SU-DHL-6 (cell line): Measurements from ENCODE around the gene SLC25A47.

ENCODE experiments used
- H2AFZ ChIP-seq: fragments of 200-600 bp; sonication (generic); 2 replicates; pipeline ENCODE4 v1.6.1; 2014; ENCODE audit warnings: low read depth, mild to moderate bottlenecking, moderate library complexity, mixed read lengths, antibody characterized with exemption, low read length; ENCODE audit not compliant: severe bottlenecking
- H3F3A ChIP-seq: fragments of 200-600 bp; shearing (Covaris generic); 2 replicates; pipeline ENCODE4 v1.6.0; 2016; ENCODE audit warnings: antibody characterized with exemption, mild to moderate bottlenecking; ENCODE audit not compliant: insufficient read depth
- H3K27ac ChIP-seq: fragments of 200-600 bp; sonication (generic); 2 replicates; pipeline ENCODE4 v1.5.1; 2016; ENCODE audit warnings: low read depth, mild to moderate bottlenecking, low read length, moderate library complexity, mixed read lengths
- H3K27me3 ChIP-seq: fragments of 200-600 bp; sonication (generic), shearing (Covaris generic); 2 replicates; pipeline ENCODE4 v1.6.0; 2014; ENCODE audit warnings: mild to moderate bottlenecking, low read length
- H3K36me3 ChIP-seq: fragments of 200-600 bp; sonication (generic); 2 replicates; pipeline ENCODE4 v1.6.1; 2014; ENCODE audit warnings: mild to moderate bottlenecking, low read length, mixed read lengths
- H3K4me2 ChIP-seq: fragments of 300-600, 200-600 bp; shearing (Covaris generic), sonication (generic); 2 replicates; pipeline ENCODE4 v1.6.0; 2014; ENCODE audit warnings: low read length, low read depth, mild to moderate bottlenecking; ENCODE audit not compliant: poor library complexity, severe bottlenecking
- H3K4me3 ChIP-seq: fragments of 200-600 bp; sonication (generic); 2 replicates; pipeline ENCODE4 v1.5.1; 2014; ENCODE audit warnings: antibody characterized with exemption, low read length, mild to moderate bottlenecking, mixed read lengths; ENCODE audit not compliant: insufficient read depth, poor library complexity, severe bottlenecking
- H3K79me2 ChIP-seq: fragments of 200-600 bp; sonication (generic); 2 replicates; pipeline ENCODE4 v1.6.1; 2014; ENCODE audit warnings: mild to moderate bottlenecking, low read length, moderate library complexity; ENCODE audit not compliant: insufficient read depth
- H3K9ac ChIP-seq: fragments of 200-600 bp; sonication (generic); 2 replicates; pipeline ENCODE4 v1.7.0; 2014; ENCODE audit warnings: mild to moderate bottlenecking, low read length
- H3K9me2 ChIP-seq: fragments of 200-600 bp; sonication (generic); replicated peaks from 2 replicates; pipeline ENCODE4 v1.6.1; 2014; ENCODE audit warnings: low read length; ENCODE audit not compliant: insufficient read depth
- H3K9me3 ChIP-seq: fragments of 200-600 bp; sonication (generic); 2 replicates; pipeline ENCODE4 v1.6.1; 2014; ENCODE audit warnings: low read length, mixed read lengths; ENCODE audit not compliant: insufficient read depth
- H4K20me1 ChIP-seq: fragments of 200-600 bp; sonication (generic); 2 replicates; pipeline ENCODE4 v1.6.1; 2014; ENCODE audit warnings: low read depth, mild to moderate bottlenecking, antibody characterized with exemption, low read length, moderate library complexity, mixed read lengths
- CTCF ChIP-seq: fragments of 200-600 bp; sonication (generic); IDR thresholded peaks from one replicate; pipeline ENCODE4 v1.5.1; 2017; ENCODE audit warnings: antibody characterized with exemption, mild to moderate bottlenecking, low read length, moderate library complexity; ENCODE audit not compliant: insufficient read depth, poor library complexity, severe bottlenecking
- EZH2phosphoT487 ChIP-seq: fragments of 200-600 bp; sonication (generic), shearing (Covaris generic); conservative IDR thresholded peaks from 2 replicates; pipeline ENCODE4 v1.6.1; 2018; ENCODE audit warnings: mild to moderate bottlenecking, antibody characterized with exemption, low read length, moderate library complexity, mixed read lengths

Gene SLC25A47

DNA sequence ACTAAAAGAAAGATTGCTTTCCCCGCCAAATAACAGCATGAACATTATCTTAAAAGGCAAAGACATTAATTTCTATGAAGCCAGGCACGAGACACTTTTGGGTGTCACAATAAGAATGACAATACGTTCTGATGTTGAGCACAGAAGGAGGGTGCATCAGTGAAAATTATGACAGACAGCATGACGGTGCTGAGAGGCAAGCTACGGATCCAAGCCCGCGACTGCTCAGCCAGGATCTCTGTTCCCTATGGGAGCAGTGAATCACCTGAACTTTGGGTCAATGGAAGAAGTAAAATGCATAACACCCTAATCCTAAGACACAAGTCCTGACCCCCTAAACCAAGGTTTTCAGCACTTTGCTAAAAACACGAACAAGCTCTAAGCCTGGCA lies 51.7 kb downstream of the SLC25A47 start:
- Histone ChIP-seq H3K79me2 (0 out of 2 replicates have a peak, but pooled peaks cover 4% of the 10 kb centered on the region), H3K4me2 (peak overlapping the region; percentile 72), H4K20me1 (no peaks in the 10 kb centered on the region), H3K36me3 (no peaks in the 10 kb centered on the region), H3K9me3 (no peaks in the 10 kb centered on the region), H3K9me2 (no peaks in the 10 kb centered on the region), H3K9ac (peak overlapping the region; percentile 77; the same call in 1 of the 2 replicates), H3K27me3 (no peaks in the 10 kb centered on the region), H3F3A (peaks cover 7% of the 10 kb centered on the region), H3K27ac (no peak overlapping the region), H3K4me3 (peak overlapping the region; percentile 83), H2AFZ (no peak overlapping the region)
- no peak for TF ChIP-seq CTCF
- TF ChIP-seq EZH2phosphoT487, result no peak

DNA sequence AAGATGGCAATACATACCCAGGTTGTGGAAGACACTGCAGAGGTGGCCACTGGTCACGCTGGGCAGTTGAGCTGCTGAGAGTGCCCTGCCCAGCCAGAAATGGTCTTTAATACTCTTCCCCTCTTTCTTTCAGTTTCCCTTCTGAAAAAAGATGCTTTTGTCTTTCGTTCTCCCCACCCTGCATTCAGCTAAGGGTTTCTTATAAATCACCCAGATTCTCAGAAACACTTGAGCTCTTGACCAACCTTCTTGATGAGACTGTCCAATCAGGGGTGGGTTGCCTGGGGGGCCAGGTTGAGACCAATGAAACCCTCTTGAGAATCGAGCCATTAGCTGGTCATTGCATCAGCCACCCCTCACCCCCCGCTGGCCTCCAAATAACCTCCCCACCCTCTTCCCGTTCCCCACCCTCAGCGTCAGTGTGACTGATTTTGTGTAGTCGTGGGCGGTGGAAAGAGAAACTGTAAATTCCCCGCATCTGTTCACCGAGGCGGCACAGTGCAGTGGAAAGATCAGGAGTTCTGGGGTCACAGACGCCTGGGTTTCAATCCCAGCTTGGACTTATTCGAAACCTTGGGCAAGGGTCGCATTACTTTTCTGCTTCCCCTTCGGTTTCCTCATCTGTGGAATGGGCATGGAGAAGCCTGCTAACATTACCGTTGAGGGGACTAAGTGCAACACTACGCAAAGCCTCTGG lies 52.3 kb downstream of the SLC25A47 start:
- no peaks in the 10 kb centered on the region for H4K20me1 ChIP-seq
- peaks cover 7% of the 10 kb centered on the region for H3F3A ChIP-seq
- H3K36me3 ChIP-seq, result no peaks in the 10 kb centered on the region
- no peaks in the 10 kb centered on the region for H3K9me2 ChIP-seq
- H3K4me3 ChIP-seq, result peak overlapping the region; percentile 83
- no peaks in the 10 kb centered on the region for H3K27me3 ChIP-seq
- no peak overlapping the region for H3K27ac ChIP-seq
- no peaks in the 10 kb centered on the region for H3K9me3 ChIP-seq
- H3K4me2 ChIP-seq, result peak overlapping the region; percentile 72
- H3K79me2 ChIP-seq, result 0 out of 2 replicates have a peak, but pooled peaks cover 4% of the 10 kb centered on the region
- peak overlapping the region; percentile 88 for H2AFZ ChIP-seq
- H3K9ac ChIP-seq, result peak overlapping the region; percentile 77
- no peak for TF ChIP-seq CTCF
- TF ChIP-seq EZH2phosphoT487, result no peak

DNA sequence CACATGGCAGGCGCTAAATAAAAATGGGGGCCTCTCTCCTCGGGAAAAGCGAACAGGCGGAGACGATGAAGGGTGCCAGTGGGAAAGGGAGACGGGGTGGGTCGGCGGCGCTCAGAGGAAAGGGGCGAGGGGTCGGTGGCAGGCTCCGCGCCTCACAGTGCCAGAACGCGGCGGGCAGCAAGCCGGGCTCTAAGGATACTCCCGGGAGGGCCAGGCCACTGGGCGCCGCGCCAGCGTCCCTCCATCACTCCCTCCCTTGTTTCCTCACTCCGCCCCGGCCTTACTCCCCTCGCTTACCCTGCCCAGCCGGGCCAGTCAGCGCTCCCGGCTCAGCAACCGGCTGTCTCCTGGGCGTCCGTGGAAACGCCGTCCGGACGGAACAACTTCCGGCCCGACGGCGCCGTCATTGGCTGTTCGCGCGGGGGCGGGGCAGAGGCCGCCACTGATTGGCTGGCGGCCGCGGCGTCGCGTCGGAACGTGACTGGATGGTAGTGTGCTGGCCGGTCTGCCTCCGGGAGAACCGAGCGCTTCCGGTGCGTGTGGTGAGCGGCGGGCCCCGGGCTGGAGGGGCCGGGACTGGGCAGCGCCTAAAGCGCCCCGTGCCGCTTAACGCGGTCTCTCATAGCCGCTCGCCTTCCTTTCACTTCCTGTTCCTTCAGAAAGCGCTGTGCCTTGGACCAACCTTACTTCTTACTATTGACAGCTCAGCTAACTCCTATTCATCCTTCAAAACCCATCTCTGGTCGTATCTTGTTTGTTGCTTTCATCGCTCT lies 53.0 kb downstream of the SLC25A47 start, which contains the start of gene WDR25:
TSS of gene WDR25 (plus strand) at position 523 of the 773 bp plus-strand sequence.
- Histone ChIP-seq H4K20me1 (no peaks in the 10 kb centered on the region), H3K4me3 (peak within 1 kb of the TSS; percentile 83), H3K9me3 (no peaks in the 10 kb centered on the region), H2AFZ (peak within 1 kb of the TSS; percentile 88), H3K79me2 (0 out of 2 replicates have a peak, but pooled peaks cover 4% of the 10 kb centered on the region), H3K9me2 (no peaks in the 10 kb centered on the region), H3K27ac (peak within 1 kb of the TSS; percentile 74), H3K27me3 (no peaks in the 10 kb centered on the region), H3K4me2 (peak within 1 kb of the TSS; percentile 72), H3K9ac (peak within 1 kb of the TSS; percentile 77), H3F3A (peaks cover 7% of the 10 kb centered on the region), H3K36me3 (no peaks in the 10 kb centered on the region)
- TF ChIP-seq EZH2phosphoT487, result no peak
- no peak for TF ChIP-seq CTCF
